GM08714 (cell line): ENCODE results near the gene DOC2A.

Source experiments
- H3K4me3 ChIP-seq: fragments of 200-500 bp; sonication (Bioruptor generic); 2 replicates; pipeline ENCODE4 v1.5.1; 2014; ENCODE audit warnings: mild to moderate bottlenecking, low read length, inconsistent platforms
- ZNF274 ChIP-seq: IDR thresholded peaks from 2 replicates; pipeline ENCODE4 v1.6.1; 2012; ENCODE audit warnings: mild to moderate bottlenecking, low read depth, low read length

DOC2A gene

DNA sequence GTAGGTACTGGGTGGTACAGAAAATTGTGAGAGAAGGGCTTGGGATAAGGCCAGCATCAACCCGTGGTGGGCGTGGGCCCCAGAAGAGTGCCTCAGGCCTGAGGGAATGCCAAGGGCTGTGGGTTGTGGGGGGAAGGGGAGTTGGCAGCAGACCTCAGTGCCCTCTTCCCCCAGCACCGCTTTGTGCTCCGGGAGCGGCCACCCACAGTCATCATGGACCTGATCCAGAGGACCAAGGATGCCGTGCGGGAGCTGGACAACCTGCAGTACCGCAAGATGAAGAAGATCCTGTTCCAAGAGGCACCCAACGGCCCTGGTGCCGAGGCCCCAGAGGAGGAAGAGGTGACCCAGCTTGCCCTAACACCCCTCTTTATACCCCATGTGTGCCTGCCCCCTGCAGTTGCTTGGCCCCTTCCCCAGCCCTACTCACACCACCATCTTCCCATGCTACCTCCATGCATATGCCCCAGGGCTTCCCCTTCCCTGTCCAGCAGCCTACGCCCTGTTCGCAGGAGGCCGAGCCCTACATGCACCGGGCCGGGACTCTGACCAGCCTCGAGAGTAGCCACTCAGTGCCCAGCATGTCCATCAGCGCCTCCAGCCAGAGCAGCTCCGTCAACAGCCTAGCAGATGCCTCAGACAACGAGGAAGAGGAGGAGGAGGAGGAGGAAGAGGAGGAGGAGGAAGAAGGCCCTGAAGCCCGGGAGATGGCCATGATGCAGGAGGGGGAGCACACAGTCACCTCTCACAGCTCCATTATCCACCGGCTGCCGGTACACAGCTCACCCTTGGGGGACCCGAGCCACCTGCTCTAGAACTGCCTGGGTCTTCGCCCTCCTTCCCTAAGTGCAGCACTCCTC is 28.0 kb downstream of the DOC2A start:
- H3K4me3 ChIP-seq, result no peak overlapping the region
- no peak for TF ChIP-seq ZNF274

DNA sequence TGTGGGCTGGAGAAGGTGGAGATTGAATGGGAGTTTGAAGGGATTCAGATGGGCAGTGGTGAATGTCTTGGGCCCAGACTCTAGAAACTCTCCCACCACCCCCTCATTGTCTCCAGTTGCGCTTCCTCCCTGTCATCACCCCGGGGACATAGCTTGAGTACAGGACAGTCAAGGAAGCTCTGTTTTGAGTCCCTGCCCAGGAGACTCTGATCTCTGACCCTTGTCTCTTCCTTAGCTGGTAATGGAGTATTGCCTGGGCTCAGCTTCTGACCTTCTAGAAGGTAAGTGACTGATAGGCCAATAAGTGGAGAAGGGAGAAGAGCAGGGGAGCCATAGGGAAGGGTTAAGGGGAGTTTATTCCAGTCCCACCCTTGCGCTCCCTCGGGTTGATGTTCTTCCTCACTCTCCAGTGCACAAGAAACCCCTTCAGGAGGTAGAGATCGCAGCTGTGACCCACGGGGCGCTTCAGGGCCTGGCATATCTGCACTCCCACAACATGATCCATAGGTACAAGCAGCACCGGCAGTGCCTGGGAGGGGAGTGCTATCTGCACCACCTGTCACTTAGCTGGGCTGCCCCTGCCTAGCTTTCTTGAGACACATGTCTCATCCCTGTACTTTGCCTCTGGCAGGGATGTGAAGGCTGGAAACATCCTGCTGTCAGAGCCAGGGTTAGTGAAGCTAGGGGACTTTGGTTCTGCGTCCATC is 32.1 kb downstream of the DOC2A start:
- TF ChIP-seq ZNF274, result no peak
- no peak overlapping the region for H3K4me3 ChIP-seq

DNA sequence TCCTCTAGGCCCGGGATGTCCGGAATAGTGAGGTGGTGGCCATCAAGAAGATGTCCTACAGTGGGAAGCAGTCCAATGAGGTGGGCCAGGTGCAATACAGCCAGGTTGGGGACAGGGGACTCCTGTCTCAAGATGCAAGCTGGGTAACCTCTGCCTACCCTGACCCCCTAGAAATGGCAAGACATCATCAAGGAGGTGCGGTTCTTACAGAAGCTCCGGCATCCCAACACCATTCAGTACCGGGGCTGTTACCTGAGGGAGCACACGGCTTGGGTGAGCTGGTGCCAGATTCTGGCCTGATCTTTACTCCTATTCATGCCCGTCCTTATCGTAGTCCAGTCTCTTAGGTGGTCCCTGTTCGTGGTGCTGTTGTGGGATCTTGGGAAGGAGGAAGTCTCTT is 32.7 kb downstream of the DOC2A start:
- TF ChIP-seq ZNF274, result no peak
- H3K4me3 ChIP-seq, result no peak overlapping the region

DNA sequence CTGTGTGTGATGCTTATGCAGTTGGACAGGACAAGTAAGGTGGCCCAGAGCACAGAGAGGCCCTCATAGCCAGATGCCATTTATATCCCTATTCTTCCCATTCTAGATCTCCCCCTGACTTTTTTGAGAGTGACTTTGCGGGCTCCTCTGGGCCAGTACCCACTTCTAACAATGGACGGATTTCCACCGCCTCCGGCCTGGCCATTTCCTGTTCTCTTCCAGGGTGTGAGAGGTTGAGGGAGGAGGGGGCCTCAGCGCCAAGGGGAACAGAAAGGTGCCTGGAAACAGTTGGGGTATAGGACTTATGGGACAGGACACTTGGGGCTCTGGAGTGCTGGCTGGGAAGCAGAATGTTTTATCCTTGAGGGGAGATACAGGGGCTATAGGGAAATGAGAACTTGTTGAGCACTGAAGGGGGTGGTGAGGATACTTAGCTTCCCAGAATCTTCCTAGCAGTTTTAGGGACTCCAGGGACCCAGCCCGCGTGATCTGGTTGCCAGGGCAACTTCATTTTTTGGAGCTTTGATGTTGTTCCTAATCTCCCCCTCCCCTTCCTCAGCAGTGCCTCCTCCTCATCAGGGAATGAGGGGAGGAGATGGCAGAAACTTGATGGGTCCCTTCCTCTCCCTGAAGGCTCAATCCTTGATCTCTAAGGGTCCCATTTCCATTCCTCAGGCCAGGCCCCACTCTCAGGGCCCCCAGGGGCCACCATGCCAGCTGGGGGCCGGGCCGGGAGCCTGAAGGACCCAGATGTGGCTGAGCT is 33.6 kb downstream of the DOC2A start:
- H3K4me3 ChIP-seq, result no peak overlapping the region

DNA sequence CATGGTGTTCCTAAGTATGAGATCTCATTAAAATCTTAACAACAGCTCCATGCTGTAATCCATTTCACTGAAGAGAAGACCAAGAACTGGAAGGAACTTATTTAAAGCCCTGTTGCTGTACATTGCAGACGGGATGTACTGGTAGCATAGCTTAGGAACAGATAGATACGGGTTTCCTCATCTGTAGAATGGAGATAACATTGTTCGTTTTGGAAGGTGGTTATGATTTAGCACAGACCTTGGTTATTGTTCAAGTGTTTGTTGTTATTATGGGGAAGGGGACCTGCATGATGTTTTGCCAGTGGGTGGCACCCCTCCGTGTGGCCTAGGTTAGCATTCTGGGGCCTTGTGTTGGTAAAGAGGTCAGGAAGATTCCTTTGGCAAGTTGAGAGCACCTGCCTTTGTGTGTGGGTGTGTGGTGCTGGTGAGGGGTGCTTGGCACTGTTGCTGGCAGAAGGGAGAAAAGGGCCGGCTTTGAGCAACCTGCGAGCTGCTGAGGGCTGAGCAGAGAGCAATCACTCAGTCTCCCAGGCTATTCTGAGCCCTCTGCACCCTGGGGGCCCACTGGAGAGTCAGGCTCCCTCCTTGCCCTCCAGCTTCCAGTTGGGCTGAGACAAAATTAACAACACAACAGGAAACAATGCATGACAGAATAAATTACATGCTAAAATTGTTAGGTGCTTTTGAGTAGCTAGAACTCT is 34.9 kb downstream of the DOC2A start:
- no peak for TF ChIP-seq ZNF274
- peak overlapping the region; percentile 90 for H3K4me3 ChIP-seq

More for the DNA sequence above, 33.6 kb downstream of the DOC2A start:
- no peak for TF ChIP-seq ZNF274

DNA sequence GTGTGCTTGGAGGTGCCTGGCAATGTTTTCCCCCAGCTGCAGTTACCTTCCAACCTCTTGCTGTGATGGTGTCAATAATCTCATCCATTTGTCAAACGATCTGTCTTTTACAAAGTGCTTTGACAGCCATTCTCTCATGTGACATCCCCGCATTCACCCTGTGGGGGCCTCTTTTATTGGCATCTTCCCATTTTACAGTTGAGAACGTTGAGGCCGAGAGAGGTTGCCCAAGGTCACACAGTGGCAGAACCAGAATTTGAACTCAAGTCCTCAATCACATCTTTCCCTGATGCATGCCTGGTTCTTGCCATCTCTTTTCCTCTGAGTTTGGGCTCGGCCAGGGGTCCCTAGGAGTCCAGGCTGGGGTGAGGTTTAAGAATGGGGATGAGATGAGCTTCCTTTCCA is 35.7 kb downstream of the DOC2A start:
- peak overlapping the region; percentile 90 for H3K4me3 ChIP-seq
- no peak for TF ChIP-seq ZNF274

DNA sequence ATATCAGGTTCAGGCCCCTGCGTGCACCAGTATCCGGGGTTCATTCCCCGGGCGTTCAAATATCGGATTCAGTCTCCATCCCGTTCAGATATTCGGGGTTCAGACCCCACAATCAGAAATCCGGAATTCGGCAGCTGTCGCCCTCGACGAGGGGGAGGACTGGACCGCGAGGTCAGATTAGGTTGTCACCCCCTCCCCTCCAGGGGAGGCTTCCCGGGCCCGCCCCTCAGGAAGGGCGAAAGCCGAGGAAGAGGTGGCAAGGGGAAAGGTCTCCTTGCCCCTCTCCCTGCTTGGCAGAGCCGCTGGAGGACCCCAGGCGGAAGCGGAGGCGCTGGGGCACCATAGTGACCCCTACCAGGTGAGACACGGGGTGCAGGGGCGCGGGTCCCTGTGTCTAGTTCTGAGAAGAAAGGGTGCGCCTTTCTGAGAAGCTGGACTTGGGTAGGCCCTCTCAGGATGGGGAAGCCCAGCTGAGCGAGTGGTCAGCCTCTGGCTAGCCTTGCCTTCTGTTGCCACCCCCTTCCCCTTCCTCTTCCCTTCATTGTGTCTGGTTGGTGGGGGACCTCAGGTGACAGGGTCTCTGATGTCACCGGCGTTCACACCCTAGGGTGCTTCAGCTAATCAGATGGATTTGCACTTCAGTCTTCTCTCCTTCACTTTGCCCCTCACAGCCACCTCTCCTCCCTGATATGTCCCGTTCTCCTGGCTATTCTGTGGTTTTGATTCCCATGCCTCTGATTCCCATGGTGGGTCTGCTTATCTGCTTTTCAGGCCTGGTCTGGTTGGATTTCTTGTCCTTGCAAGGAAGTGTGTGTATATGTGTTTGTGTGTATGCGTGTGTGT is 36.3 kb downstream of the DOC2A start:
- TF ChIP-seq ZNF274, result no peak
- H3K4me3 ChIP-seq, result peak overlapping the region; percentile 90

DNA sequence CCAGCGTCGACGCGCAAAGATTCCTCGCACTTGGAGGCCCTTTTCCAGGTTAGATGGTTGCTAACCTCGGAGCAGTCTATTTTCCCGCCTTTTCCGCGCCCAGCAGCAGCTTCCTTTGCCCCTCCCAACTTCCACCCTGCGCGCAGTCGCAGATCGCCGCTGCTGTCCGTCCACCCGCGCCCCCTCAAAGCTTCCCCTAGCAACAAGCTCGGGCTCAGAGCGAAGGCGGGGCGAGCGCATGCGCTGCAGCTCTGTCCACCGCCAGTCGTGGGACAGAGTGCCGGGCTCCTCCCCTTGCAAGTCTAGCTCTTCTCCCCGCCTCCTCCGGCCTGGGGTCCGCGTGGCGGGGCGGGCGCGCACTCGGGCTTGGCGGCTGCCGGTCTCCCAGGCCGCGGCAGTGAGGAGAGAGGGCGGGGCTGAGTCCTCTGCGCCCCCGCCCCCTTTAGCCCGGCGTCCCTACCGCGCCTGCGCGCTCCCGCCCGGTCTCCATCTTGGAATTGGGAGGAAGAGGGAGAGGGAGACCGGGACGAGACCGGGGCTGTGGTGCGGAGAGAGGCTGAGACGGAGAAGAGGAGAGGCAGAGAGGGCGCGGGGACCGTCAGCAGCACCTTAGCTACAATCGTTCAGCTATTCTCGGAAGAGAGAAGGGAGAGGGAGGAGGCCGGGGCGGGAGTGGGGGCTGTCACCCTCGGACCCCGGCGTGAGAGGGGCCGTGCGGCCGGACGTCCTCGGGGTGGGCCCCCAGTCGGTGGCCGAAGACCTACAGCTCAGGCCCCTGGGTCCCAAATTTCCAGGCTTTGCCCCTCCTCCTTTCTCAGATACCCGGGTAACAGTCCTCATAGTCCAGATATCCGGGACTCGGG is 37.2 kb downstream of the DOC2A start, which contains the start of gene TAOK2:
TSS of gene TAOK2 (plus strand) at position 485 of the 863 bp plus-strand sequence. CDS start 3,905 bp downstream, outside the sequence.
- peak within 1 kb of the TSS; percentile 90 for H3K4me3 ChIP-seq
- no peak for TF ChIP-seq ZNF274

DNA sequence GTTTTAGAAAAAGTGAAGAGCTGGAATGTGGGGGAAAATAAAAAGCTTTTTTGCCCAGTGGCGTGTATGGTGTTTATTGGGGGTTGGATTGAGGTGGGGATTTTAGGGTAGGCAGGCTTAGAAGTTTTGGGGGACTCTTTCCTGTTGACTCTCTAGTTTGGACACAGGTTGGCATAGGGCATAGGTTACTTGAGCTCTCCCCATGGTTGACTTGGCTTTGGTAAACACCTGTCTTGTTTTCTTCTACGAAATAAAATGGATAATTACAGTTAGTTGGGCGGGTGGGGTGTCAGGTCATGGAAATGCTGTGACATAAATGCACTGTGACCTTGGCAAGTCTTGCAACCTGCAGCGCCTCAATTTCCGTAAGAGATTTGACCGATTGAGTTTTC is 37.8 kb downstream of the DOC2A start:
- no peak overlapping the region for H3K4me3 ChIP-seq

DNA sequence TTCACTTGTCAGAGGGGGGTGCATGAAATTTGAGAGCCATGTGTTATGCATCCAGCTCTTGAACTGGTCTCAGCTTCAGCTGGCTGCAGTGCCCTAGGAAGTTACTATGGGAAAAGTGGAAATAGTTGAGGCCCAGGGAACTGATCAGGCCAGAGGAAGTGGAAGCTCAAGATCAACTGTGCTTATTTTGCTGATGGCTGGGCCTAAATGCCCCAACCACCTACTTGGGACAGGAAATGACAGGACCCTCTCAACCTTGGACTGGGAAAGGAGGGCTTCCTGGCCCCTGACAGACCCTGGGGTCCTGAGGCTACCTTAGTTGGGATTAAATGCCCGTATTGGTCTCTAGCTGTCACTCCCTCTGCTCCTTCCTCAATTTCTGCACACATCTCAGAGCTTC is 38.3 kb downstream of the DOC2A start:
- TF ChIP-seq ZNF274, result no peak
- H3K4me3 ChIP-seq, result no peak overlapping the region

More for the DNA sequence above, 37.8 kb downstream of the DOC2A start:
- no peak for TF ChIP-seq ZNF274

DNA sequence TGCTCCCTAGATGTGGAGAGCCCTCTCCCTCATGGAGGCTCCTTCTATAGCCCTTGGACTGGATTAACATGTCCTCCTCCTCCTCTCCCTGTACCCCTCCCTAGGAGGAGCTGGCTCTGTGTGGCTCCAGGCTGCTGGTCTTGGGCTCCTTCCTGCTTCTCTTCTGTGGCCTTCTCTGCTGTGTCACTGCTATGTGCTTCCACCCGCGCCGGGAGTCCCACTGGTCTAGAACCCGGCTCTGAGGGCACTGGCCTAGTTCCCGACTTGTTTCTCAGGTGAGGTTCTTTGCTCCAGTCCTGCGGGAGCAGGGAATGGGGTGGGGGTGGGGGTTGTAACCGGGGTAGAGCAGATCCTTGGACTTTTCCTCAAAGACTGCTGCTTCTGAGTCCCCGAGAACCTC is 39.5 kb downstream of the DOC2A start:
- H3K4me3 ChIP-seq, result no peak overlapping the region
- no peak for TF ChIP-seq ZNF274

DNA sequence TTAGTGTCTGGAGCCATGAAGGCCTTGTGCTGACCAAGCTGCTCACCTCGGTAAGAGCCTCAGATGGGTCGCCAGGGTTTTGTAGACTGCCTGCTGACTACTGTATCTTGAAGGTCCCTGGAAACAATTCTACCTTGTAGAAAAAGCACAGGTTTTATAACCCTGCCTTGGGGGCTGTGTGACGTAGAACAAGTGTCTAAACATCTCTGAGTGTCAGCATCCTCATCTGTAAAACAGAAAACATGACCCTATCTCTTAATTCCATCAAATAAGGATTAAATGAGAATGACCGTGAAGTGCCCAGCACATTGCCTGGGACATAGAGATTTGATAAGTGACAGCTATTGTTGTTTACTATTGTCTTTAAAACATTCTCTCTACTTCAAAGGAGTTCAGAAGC is 42.6 kb downstream of the DOC2A start:
- H3K4me3 ChIP-seq, result no peak overlapping the region
- TF ChIP-seq ZNF274, result no peak
